NCI-H2081 (cell line): ENCODE measurements around the gene TMSB15A.
"Not testable (repeated sequence)": the region's sequence is repeated elsewhere in the genome, so short reads cannot be mapped to it uniquely, and the experiment has no call there.

ENCODE experiments used
- DNase-seq, 2 experiments: peaks; one replicate each; lab custom pipeline; 2025; lab: John Stamatoyannopoulos, UW

The TMSB15A gene

GRCh38 chrX:102515975-102516941 lies at the start of gene TMSB15A:
TMSB15A (minus strand) TSS chrX:102516739.
- peak; percentile 75 to 77 for DNase-seq

GRCh38 chrX:102560423-102561068 lies 44.0 kb upstream of the TMSB15A start:
- no peak for DNase-seq

DNA sequence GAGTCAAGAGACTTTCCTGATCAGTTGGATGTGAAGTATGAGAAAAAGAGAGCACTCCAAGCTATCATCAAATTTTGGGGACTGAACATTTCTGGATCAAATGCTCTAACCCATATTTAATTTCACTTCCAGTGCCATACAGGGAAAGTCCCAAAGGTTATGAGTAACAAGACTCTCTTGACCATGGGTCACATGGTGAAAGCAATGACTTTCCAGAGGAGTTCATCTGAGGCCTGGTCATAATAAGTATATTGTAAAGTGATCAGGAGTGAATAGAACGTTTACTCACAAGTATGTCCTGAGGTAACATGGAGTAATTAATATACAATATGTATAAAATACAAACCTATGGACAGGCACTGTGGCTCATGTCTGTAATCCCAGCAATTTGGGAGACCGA lies 42.1 kb upstream of the TMSB15A start:
- DNase-seq = no peak

GRCh38 chrX:102548231-102548630 lies 31.7 kb upstream of the TMSB15A start:
- DNase-seq = no peak

- peak; percentile 39 to 56 for DNase-seq
Observed at GRCh38 chrX:102546828-102547493, 30.4 kb upstream of the TMSB15A start.

- DNase-seq = not testable (repeated sequence)
Observed at GRCh38 chrX:102546175-102546574, 29.6 kb upstream of the TMSB15A start.

DNA sequence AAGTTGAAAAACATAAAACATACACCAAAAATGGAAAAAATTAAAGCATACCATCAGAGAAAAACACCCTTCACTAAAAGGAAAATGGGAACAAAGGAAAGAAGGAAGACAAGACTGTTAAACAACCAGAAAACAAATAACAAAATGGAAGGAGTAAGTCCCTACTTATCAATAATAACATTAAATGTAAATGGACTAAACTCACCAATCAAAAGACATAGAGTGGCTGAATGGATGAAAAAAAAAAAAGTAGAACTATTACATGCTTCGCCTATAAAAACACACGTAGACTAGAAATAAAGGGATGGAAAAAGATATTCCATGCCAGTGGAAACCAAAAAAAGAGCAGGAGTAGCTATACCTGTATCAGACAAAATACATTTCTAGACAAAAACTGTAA lies 19.4 kb upstream of the TMSB15A start:
- no peak for DNase-seq

DNA sequence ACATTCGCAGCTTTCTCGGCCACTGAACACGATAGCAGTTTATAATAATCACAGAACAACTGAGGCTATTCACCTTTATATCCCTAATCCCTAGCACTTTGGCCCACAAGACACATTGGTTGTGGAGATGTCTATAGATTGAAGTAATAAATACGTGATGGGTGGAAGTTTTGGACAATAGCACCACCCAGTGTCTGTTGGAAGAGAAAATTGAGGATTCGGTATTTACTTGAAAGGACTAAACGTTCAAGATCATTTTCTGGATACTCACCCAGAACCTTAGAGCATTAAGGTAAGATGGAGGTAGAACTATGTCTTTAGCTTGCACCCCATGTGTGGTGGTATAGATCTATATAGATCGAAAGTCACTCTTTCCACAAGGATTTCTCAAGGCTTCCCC lies 787 bp upstream of the TMSB15A start:
- DNase-seq = peak; percentile 18 to 26

DNA sequence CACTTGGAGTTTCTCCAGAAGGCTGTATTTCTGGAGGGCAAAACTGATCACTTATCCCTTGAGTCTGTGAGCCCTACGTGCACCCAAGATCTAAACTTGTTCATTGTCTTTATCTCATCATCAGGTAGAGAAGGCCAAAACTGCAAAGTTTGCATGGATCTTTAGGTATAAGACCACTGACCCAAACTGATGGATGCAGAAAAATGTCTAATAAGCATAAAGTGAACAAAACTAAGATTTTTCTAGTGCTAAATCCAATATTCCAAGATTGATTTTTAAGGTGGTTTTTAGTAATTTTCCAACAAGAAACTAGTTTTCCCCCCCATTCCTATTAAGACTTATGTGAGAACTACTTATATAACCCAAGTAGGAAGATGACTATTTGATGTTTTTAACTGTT lies 2.0 kb downstream of the TMSB15A start:
- no peak for DNase-seq

- no peak for DNase-seq
Observed at GRCh38 chrX:102498732-102499131, 17.8 kb downstream of the TMSB15A start.

DNA sequence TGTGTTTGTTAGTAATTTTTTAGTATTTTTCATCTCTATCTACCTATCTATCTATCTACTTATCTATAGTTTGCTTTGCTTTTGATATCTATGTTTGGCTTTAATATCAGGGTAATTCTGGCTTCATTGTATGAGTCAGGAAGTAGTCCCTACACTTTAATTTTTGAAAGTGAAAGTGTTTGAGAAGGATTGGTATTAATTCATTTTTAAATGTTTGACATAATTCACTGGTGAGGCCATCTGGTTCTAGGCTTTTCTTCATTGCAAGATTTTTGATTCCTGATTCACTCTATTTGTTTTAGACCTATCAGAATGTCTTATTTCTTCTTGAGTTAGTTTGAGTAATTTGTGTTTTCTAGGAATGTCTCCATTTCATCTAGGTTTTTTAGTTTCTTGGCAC lies 24.8 kb downstream of the TMSB15A start:
- DNase-seq = no peak

GRCh38 chrX:102478765-102479164 lies 37.8 kb downstream of the TMSB15A start:
- not testable (repeated sequence) for DNase-seq

GRCh38 chrX:102471762-102472220 lies 44.7 kb downstream of the TMSB15A start, which contains the start of gene TCP11X2:
TCP11X2 (minus strand) TSS chrX:102471812.
- DNase-seq = not testable (repeated sequence)

GRCh38 chrX:102470215-102470614 lies 46.3 kb downstream of the TMSB15A start:
- DNase-seq = not testable (repeated sequence)
